ENCODE measurements around the gene IGFL3. TPM values are rescaled to one million over a fixed set of nuclear protein-coding genes. Genes with fewer than 3 reads are reported as not detected.

Gene IGFL3
- total and polyA plus RNA-seq, 2 of the 13 experiments (the other 11 are each of a cell fraction or from before 2014, with no cell fraction given): not detected

- H3K4me3 ChIP-seq (replicated peaks in 1 of 3; ENCODE audit: insufficient read depth in 1 of 3, low read depth in 2 of 3, low read length in 3 of 3): no peak overlapping the region
- FAIRE-seq: no peak
- no peaks in the 10 kb centered on the region for H3K36me3 ChIP-seq (replicated peaks in 1 of 2; ENCODE audit: control insufficient read depth in 1 of 2, insufficient read depth in 2 of 2, low read length in 2 of 2)
- H3K79me2 ChIP-seq (ENCODE audit: insufficient read depth, low read length): no peaks in the 10 kb centered on the region
- intact Hi-C loops (cut with micrococcal nuclease; ENCODE audit: unreplicated experiment) (no loop called here), in situ Hi-C loops (cut with HindIII; ENCODE audit: extremely low pct_ligation_motif_present, low pct_unique_long_range_greater_than_20kb) (no loop called here)
- ATAC-seq: no peak
- CTCF ChIA-PET (ENCODE audit: low intra/inter-chr PET ratio, low total read pairs): no interaction called here
- TF ChIP-seq ZNF746 (CRISPR knock-in tag; IDR thresholded peaks at IDR 0.05): no peak
- TF ChIP-seq ZNF670 (CRISPR knock-in tag; IDR thresholded peaks at IDR 0.05; ENCODE audit: borderline replicate concordance): no peak
- TF ChIP-seq, protein P1, sequence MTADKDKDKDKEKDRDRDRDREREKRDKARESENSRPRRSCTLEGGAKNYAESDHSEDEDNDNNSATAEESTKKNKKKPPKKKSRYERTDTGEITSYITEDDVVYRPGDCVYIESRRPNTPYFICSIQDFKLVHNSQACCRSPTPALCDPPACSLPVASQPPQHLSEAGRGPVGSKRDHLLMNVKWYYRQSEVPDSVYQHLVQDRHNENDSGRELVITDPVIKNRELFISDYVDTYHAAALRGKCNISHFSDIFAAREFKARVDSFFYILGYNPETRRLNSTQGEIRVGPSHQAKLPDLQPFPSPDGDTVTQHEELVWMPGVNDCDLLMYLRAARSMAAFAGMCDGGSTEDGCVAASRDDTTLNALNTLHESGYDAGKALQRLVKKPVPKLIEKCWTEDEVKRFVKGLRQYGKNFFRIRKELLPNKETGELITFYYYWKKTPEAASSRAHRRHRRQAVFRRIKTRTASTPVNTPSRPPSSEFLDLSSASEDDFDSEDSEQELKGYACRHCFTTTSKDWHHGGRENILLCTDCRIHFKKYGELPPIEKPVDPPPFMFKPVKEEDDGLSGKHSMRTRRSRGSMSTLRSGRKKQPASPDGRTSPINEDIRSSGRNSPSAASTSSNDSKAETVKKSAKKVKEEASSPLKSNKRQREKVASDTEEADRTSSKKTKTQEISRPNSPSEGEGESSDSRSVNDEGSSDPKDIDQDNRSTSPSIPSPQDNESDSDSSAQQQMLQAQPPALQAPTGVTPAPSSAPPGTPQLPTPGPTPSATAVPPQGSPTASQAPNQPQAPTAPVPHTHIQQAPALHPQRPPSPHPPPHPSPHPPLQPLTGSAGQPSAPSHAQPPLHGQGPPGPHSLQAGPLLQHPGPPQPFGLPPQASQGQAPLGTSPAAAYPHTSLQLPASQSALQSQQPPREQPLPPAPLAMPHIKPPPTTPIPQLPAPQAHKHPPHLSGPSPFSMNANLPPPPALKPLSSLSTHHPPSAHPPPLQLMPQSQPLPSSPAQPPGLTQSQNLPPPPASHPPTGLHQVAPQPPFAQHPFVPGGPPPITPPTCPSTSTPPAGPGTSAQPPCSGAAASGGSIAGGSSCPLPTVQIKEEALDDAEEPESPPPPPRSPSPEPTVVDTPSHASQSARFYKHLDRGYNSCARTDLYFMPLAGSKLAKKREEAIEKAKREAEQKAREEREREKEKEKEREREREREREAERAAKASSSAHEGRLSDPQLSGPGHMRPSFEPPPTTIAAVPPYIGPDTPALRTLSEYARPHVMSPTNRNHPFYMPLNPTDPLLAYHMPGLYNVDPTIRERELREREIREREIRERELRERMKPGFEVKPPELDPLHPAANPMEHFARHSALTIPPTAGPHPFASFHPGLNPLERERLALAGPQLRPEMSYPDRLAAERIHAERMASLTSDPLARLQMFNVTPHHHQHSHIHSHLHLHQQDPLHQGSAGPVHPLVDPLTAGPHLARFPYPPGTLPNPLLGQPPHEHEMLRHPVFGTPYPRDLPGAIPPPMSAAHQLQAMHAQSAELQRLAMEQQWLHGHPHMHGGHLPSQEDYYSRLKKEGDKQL (CRISPR knock-in tag; IDR thresholded peaks at IDR 0.05; ENCODE audit: low read depth): no peak
- TF ChIP-seq HDAC2 (CRISPR knock-in tag; IDR thresholded peaks at IDR 0.05): no peak
- TF ChIP-seq, protein P2, sequence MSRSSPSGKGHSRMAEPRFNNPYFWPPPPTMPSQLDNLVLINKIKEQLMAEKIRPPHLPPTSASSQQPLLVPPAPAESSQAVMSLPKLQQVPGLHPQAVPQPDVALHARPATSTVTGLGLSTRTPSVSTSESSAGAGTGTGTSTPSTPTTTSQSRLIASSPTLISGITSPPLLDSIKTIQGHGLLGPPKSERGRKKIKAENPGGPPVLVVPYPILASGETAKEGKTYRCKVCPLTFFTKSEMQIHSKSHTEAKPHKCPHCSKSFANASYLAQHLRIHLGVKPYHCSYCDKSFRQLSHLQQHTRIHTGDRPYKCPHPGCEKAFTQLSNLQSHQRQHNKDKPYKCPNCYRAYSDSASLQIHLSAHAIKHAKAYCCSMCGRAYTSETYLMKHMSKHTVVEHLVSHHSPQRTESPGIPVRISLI (CRISPR knock-in tag; IDR thresholded peaks at IDR 0.05; ENCODE audit: borderline replicate concordance): no peak
- BruUV-seq (replicated peaks): no TSS peak
- peaks cover 15% of the 10 kb centered on the region; the same call in 1 of the 2 replicates for H3K9me3 ChIP-seq (ENCODE audit: low read length)
- H2AFZ ChIP-seq (ENCODE audit: low read length): no peak overlapping the region
- WGBS (ENCODE audit: low lambda C conversion rate): 6% methylated on average over 2 of the region's 2 CpGs
- peaks cover 0 to 7% of the 10 kb centered on the region in 2 experiments; a peak in 1 of 5 replicates for H3K27me3 ChIP-seq (ENCODE audit: control insufficient read depth in 1 of 2, insufficient read depth in 2 of 2, low read length in 2 of 2)
- no peaks in the 10 kb centered on the region for H3K4me1 ChIP-seq (ENCODE audit: insufficient read depth, low read length)
- no peak overlapping the region for H3K27ac ChIP-seq (ENCODE audit: extremely low read length, insufficient read depth, low read length)
- no peak overlapping the region for H3K4me2 ChIP-seq (ENCODE audit: low read depth, low read length)
- DNase-seq (ENCODE audit: low spot score): no peak
- no peaks in the 10 kb centered on the region for H4K20me1 ChIP-seq (ENCODE audit: insufficient read depth, low read length)
- POLR2A ChIA-PET: no interaction called here
- H3K9ac ChIP-seq (ENCODE audit: insufficient read depth, low read depth, low read length): no peak overlapping the region
Observed at GRCh38 chr19:46088101-46088500, 36.4 kb downstream of the IGFL3 start.

All from HepG2 (cell line).